WERI-Rb-1 (cell line): ENCODE data around the gene HERC2.

Experiments
- DNase-seq: peaks from one replicate; pipeline ENCODE4 v3.0.0-alpha.2; 2020
- H3K27ac ChIP-seq: fragments of 250-450 bp; sonication (Bioruptor Pico); 2 replicates; pipeline ENCODE4 v1.5.1; 2020; ENCODE audit warnings: mild to moderate bottlenecking, moderate library complexity
- H3K27me3 ChIP-seq: fragments of 250-450 bp; sonication (Bioruptor Pico); 2 replicates; pipeline ENCODE4 v1.5.1; 2021; ENCODE audit warnings: mild to moderate bottlenecking, low read depth, moderate library complexity; ENCODE audit not compliant: insufficient read depth, severe bottlenecking
- H3K36me3 ChIP-seq: fragments of 250-450 bp; sonication (Bioruptor Pico); 2 replicates; pipeline ENCODE4 v1.5.1; 2020; ENCODE audit warnings: mild to moderate bottlenecking, moderate library complexity
- H3K4me3 ChIP-seq: 2 replicates; pipeline ENCODE4 v1.5.1; 2011; ENCODE audit warnings: low read depth, mild to moderate bottlenecking, control low read depth, low read length
- H3K9me3 ChIP-seq: fragments of 250-450 bp; sonication (Bioruptor Pico); 2 replicates; pipeline ENCODE4 v1.5.1; 2021; ENCODE audit warnings: mild to moderate bottlenecking, moderate library complexity; ENCODE audit not compliant: severe bottlenecking
- TF ChIP-seq, protein P1 (sequence below): IDR thresholded peaks from 2 replicates; pipeline ENCODE4 v1.5.1; 2011; ENCODE audit warnings: low read depth, mild to moderate bottlenecking, control low read depth, inconsistent platforms, low read length

HERC2 gene

DNA sequence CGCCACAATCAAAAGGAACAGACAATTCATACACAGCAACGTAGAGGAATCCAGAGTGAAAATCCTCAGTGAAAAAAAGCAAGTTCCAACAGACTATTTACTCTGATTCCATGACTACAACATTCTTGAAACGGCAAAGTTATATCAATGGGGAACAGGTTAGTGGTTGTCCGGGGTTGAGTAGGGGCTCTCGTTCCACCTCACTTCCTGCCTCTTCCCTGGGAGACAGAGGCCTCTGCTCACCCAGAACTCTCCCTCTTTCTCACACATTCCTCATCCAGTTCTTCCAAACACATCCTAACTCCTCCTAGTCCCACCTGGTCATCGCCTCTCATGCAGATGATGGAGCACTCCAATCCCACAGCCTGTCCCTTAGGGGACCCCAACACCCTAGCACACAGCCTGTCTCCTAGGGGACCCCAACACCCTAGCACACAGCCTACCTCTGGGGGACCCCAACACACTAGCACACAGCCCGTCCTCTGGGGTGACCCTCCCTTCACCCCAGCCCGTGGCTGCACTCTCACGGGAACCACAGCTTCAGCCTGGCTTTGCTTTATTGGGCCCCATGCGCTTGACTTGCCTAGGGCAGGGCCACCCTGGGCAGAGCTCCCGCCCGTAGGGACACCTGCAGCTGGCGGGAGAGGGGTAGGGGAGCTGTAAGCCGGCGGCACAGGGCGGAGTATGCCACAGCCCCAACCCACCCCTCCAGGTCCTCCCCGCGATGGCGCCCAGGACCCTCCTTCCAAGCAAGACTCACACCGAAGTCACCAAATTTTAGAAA is 228.0 kb downstream of the HERC2 start:
- no peaks in the 10 kb centered on the region for H3K27me3 ChIP-seq
- H3K9me3 ChIP-seq = peaks cover 4% of the 10 kb centered on the region
- no peaks in the 10 kb centered on the region for H3K36me3 ChIP-seq
- H3K4me3 ChIP-seq = no peak overlapping the region
- DNase-seq = no peak
- TF ChIP-seq, protein P1, sequence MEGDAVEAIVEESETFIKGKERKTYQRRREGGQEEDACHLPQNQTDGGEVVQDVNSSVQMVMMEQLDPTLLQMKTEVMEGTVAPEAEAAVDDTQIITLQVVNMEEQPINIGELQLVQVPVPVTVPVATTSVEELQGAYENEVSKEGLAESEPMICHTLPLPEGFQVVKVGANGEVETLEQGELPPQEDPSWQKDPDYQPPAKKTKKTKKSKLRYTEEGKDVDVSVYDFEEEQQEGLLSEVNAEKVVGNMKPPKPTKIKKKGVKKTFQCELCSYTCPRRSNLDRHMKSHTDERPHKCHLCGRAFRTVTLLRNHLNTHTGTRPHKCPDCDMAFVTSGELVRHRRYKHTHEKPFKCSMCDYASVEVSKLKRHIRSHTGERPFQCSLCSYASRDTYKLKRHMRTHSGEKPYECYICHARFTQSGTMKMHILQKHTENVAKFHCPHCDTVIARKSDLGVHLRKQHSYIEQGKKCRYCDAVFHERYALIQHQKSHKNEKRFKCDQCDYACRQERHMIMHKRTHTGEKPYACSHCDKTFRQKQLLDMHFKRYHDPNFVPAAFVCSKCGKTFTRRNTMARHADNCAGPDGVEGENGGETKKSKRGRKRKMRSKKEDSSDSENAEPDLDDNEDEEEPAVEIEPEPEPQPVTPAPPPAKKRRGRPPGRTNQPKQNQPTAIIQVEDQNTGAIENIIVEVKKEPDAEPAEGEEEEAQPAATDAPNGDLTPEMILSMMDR = no peak
- H3K27ac ChIP-seq = no peak overlapping the region

DNA sequence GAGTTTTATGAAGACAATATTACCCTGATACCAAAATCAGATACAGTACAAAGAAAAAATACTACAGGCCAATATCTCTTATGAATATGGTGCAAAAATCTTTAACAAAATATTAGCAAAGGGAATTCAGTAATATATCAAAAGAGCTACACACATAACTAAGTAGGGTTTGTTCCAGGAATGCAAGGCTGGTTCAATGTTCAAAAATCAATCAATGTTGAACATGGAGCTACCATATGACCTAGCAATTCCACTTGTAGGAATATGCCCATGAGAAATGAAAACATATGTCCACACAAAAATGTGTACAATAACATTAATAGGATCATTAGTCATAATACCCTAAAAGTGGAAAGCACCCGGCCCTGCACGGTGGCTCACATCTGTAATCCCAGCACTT is 230.7 kb downstream of the HERC2 start:
- Histone ChIP-seq H3K9me3 (peaks cover 4% of the 10 kb centered on the region), H3K27ac (no peak overlapping the region), H3K4me3 (no peak overlapping the region), H3K36me3 (no peaks in the 10 kb centered on the region), H3K27me3 (no peaks in the 10 kb centered on the region)
- no peak for DNase-seq
- TF ChIP-seq, protein P1 = no peak

DNA sequence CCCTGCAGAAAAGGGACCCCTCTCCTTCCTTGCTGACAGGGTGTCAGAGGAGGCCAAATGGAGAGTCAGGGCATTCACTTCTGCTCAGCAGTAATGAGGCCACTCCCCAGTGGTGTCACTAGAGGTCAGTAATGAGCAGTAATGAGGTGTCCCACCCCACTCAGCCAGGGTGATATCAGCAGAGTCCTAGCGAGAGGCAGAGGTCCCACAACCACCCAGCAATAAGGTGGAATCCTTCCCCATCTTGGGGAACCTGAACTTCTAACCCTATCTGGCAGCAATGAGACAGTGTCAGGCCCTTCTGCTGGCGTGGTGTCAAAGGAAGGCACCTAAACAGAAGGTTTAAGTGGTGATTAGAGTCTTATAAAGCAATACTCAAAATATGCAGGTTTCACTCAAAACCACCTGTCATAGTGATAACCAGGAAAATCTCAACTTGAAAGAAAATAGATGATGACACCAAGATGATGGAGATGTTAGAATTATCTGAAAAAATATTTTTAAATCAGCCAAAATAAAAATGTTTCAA is 235.7 kb downstream of the HERC2 start:
- DNase-seq = peak; percentile 69
- Histone ChIP-seq H3K27me3 (no peaks in the 10 kb centered on the region), H3K9me3 (no peaks in the 10 kb centered on the region), H3K4me3 (no peak overlapping the region), H3K36me3 (no peaks in the 10 kb centered on the region), H3K27ac (no peak overlapping the region)
- TF ChIP-seq, protein P1 = peak; percentile 93

DNA sequence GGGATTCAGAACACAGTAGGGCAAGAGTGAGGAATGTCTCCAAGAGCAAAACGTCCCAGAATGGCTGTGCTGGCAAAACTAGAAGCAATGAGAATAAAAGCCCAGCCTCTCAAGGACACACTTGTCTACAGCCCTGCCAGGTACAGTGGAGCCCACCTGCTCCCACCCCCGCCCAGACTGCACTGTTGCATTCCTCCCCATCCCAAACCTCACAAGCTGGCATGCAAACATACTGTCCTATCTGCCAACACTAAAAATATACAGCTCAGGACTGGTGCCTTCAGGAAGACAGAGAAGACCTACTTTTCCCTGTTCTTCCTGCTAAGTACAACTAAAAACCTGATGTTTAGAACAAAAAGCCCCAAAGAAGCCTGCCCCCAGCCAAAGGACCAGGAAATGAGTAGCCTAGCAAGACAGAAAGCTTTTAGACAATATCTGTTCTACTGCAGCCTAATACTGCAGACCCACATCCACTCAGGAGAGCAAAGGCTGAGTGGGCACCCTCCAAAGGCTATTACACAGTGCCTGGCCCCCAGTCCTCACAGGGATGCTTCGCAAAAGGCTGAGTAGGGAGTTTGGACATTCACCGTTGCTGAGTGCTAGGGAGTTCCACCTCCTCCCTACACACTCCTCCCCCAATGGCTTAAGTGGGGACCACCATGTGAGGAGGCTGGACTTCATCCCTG is 236.3 kb downstream of the HERC2 start:
- no peak overlapping the region for H3K4me3 ChIP-seq
- no peak for DNase-seq
- no peaks in the 10 kb centered on the region for H3K9me3 ChIP-seq
- H3K27ac ChIP-seq = no peak overlapping the region
- H3K27me3 ChIP-seq = no peaks in the 10 kb centered on the region
- no peaks in the 10 kb centered on the region for H3K36me3 ChIP-seq
- TF ChIP-seq, protein P1 = no peak

DNA sequence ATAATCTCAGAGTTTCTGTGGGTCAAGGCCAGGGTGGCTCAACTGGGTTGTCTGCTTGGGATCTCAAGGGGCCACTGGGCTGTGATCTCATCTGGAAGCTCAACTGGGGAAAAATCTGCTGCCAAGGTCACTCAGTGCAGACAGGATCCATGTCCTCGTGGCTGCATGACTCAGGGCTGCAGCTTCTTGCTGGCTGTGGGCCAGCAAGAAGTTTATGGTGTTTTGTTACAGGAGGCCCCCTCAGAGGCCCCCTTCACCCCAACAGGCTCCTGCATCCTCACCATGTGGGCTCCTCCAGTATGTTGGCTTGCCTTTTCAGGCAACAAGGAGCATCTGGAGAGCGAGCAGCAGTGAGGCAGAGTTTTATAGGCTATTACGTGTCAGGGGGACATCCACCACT is 237.4 kb downstream of the HERC2 start:
- TF ChIP-seq, protein P1 = no peak
- H3K27ac ChIP-seq = no peak overlapping the region
- H3K9me3 ChIP-seq = no peaks in the 10 kb centered on the region
- no peaks in the 10 kb centered on the region for H3K27me3 ChIP-seq
- no peak for DNase-seq
- no peak overlapping the region for H3K4me3 ChIP-seq
- H3K36me3 ChIP-seq = no peaks in the 10 kb centered on the region
